Liver (tissue), 9 donors: ENCODE data around the gene TMEM200C. TPM values are rescaled to one million over a fixed set of nuclear protein-coding genes. Genes with fewer than 3 reads are reported as not detected.

Source experiments
- DNase-seq: peaks from one replicate; pipeline ENCODE4 v3.0.0-alpha.2; 2017; ENCODE audit warnings: low spot score
- H3K27ac ChIP-seq, 2 donors: one replicate each; pipeline ENCODE4 v1.7.0; 2013; ENCODE audit warnings: inconsistent platforms in 2 of 2, low read length in 2 of 2, control low read depth in 1 of 2, low read depth in 1 of 2, mild to moderate bottlenecking in 1 of 2
- H3K27me3 ChIP-seq, 4 donors: one replicate each; pipeline versions ENCODE4 v1.6.1 to v1.7.0; 2013; ENCODE audit warnings: low read length in 3 of 4, inconsistent platforms in 1 of 4, mild to moderate bottlenecking in 1 of 4, moderate library complexity in 1 of 4; ENCODE audit not compliant: control insufficient read depth in 4 of 4, insufficient read depth in 4 of 4
- H3K36me3 ChIP-seq, 4 donors: one replicate each; pipeline versions ENCODE4 v1.6.1 to v1.7.0; 2013; ENCODE audit warnings: low read length in 3 of 4, mild to moderate bottlenecking in 3 of 4, low read depth in 1 of 4, moderate library complexity in 1 of 4; ENCODE audit not compliant: control insufficient read depth in 4 of 4, insufficient read depth in 3 of 4
- H3K4me1 ChIP-seq, 4 donors: one replicate each; pipeline versions ENCODE4 v1.6.1 to v1.7.0; 2013; ENCODE audit warnings: low read length in 3 of 4, mild to moderate bottlenecking in 3 of 4, moderate library complexity in 1 of 4; ENCODE audit not compliant: control insufficient read depth in 4 of 4, insufficient read depth in 4 of 4
- H3K4me3 ChIP-seq, 3 donors: one replicate each; pipeline versions ENCODE4 v1.6.1 to v1.7.0; 2013; ENCODE audit warnings: low read length in 3 of 3, control low read depth in 1 of 3, low read depth in 1 of 3, mild to moderate bottlenecking in 1 of 3
- H3K9ac ChIP-seq, 2 donors: one replicate each; pipeline ENCODE4 v1.7.0; 2013; ENCODE audit warnings: low read length in 2 of 2, mild to moderate bottlenecking in 2 of 2, moderate library complexity in 2 of 2, control low read depth in 1 of 2, low read depth in 1 of 2
- H3K9me3 ChIP-seq, 4 donors: one replicate each; pipeline versions ENCODE4 v1.6.1 to v1.7.0; 2013; ENCODE audit warnings: low read length in 3 of 4; ENCODE audit not compliant: control insufficient read depth in 4 of 4
- EGR1 ChIP-seq, 2 donors: IDR thresholded peaks; 2 replicates each; pipeline ENCODE4 v1.6.1; 2016 to 2018; ENCODE audit warnings: antibody characterized with exemption in 2 of 2, low read depth in 2 of 2
- FOXA1 ChIP-seq: IDR thresholded peaks from 2 replicates; pipeline ENCODE4 v1.6.1; 2016; ENCODE audit warnings: antibody characterized with exemption
- FOXA2 ChIP-seq: IDR thresholded peaks from 2 replicates; pipeline ENCODE4 v1.6.1; 2016; ENCODE audit warnings: antibody characterized with exemption
- HNF4A ChIP-seq, 2 donors: conservative IDR thresholded peaks; 2 replicates each; pipeline ENCODE4 v1.6.1; 2016; ENCODE audit warnings: antibody characterized with exemption in 2 of 2, mild to moderate bottlenecking in 2 of 2
- HNF4G ChIP-seq: IDR thresholded peaks from 2 replicates; pipeline ENCODE4 v1.6.1; 2016; ENCODE audit warnings: antibody characterized with exemption
- JUND ChIP-seq, 2 donors: IDR thresholded peaks; 2 replicates each; pipeline ENCODE4 v1.6.1; 2016; ENCODE audit warnings: antibody characterized with exemption in 2 of 2
- NR2F2 ChIP-seq: IDR thresholded peaks from 2 replicates; pipeline ENCODE4 v1.6.1; 2016; ENCODE audit warnings: antibody characterized with exemption
- RXRA ChIP-seq, 2 donors: IDR thresholded peaks; 2 replicates each; pipeline ENCODE4 v1.6.1; 2017 to 2018; ENCODE audit warnings: antibody characterized with exemption in 2 of 2, mild to moderate bottlenecking in 1 of 2
- SP1 ChIP-seq: IDR thresholded peaks from 2 replicates; pipeline ENCODE4 v1.6.1; 2018; ENCODE audit warnings: antibody characterized with exemption, mild to moderate bottlenecking
- TAF1 ChIP-seq: conservative IDR thresholded peaks from 2 replicates; pipeline ENCODE4 v1.6.1; 2016; ENCODE audit warnings: antibody characterized with exemption, mild to moderate bottlenecking
- YY1 ChIP-seq: IDR thresholded peaks from 2 replicates; pipeline ENCODE4 v1.6.1; 2016; ENCODE audit warnings: antibody characterized with exemption, mild to moderate bottlenecking
- polyA plus RNA-seq, 2 donors: library from polyadenylated mRNA; stranded (reverse) in 1 of 2; unstranded in 1 of 2; fragments of 200-250 nt in 1 of 2; fragments of >200 nt in 1 of 2; fragmentation: Nextera tagmentation in 1 of 2; extraction: Ambion mirVana in 1 of 2; gene quantifications; one replicate each; pipeline versions ENCODE4 v1.2.1 to v1.2.3, GENCODE V29; 2013 to 2015
- total RNA-seq, 2 donors: library from RNA; depleted of rRNA; stranded (reverse); fragments of >200 nt; gene quantifications; one replicate each; pipeline ENCODE4 v1.2.3, GENCODE V29; 2014
- TF ChIP-seq, protein P1 (sequence below): fragments of 150-350 bp; IDR thresholded peaks from 2 replicates; pipeline ENCODE4 v1.5.1; 2017; ENCODE audit warnings: improper control_type of control experiment, low read depth, low read length; ENCODE audit not compliant: missing input control
- TF ChIP-seq, protein P2 (sequence below): IDR thresholded peaks from 2 replicates; pipeline ENCODE4 v1.6.1; 2016; ENCODE audit warnings: antibody characterized with exemption
- TF ChIP-seq, protein P3 (sequence below): IDR thresholded peaks from 2 replicates; pipeline ENCODE4 v1.6.1; 2016; ENCODE audit warnings: antibody characterized with exemption
- TF ChIP-seq, protein P4 (sequence below): IDR thresholded peaks from 2 replicates; pipeline ENCODE4 v1.6.1; 2016; ENCODE audit warnings: antibody characterized with exemption
- TF ChIP-seq, protein P5 (sequence below): IDR thresholded peaks from 2 replicates; pipeline ENCODE4 v1.6.1; 2016; ENCODE audit warnings: antibody characterized with exemption, mild to moderate bottlenecking
- donor health status: healthy.
- donor health status: healthy.
- donor health status: healthy.
- donor health status: healthy.
- donor health status: healthy.

The TMEM200C gene
- total and polyA plus RNA-seq, 4 donors, result 0.08 to 0.58 (median 0.24) TPM

DNA sequence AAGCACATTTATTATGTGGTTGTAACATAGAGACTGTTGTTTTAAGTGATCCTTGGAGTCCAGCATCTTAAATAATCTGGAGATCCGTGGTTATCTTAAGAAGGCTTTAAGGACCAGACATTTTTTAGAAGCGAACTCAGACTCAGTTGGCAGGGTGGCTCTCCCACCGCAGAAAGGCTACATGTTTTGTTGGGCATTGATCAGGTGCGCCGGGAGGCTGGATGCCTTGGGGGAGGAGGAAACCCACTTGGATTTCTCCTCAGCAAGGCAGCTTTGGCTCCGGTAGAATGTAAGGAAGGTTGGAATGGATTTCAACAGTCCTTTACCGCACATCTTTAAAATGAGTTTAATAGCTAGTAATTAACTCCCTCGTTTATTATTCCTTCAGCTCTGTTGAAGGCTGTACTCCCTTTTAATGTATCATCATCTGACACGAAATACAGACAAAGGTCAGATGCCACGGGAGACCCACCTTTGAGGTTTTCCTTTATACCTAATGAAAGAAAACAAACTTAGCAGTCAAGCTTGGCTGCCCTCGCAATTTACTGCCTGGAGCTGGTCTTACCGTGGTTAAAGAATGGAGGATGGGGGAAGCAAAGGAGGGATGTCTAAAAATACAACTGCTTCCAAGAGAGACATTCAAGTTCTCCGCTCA is 1.2 kb downstream of the TMEM200C start (continued):
- TF ChIP-seq, protein P1, sequence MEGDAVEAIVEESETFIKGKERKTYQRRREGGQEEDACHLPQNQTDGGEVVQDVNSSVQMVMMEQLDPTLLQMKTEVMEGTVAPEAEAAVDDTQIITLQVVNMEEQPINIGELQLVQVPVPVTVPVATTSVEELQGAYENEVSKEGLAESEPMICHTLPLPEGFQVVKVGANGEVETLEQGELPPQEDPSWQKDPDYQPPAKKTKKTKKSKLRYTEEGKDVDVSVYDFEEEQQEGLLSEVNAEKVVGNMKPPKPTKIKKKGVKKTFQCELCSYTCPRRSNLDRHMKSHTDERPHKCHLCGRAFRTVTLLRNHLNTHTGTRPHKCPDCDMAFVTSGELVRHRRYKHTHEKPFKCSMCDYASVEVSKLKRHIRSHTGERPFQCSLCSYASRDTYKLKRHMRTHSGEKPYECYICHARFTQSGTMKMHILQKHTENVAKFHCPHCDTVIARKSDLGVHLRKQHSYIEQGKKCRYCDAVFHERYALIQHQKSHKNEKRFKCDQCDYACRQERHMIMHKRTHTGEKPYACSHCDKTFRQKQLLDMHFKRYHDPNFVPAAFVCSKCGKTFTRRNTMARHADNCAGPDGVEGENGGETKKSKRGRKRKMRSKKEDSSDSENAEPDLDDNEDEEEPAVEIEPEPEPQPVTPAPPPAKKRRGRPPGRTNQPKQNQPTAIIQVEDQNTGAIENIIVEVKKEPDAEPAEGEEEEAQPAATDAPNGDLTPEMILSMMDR, result no peak
- no peak for TF ChIP-seq EGR1 (IDR thresholded peaks at IDR 0.05; ENCODE audit: low read depth in 2 of 2)
- TF ChIP-seq JUND (IDR thresholded peaks at IDR 0.05), result no peak
- TF ChIP-seq, protein P2, sequence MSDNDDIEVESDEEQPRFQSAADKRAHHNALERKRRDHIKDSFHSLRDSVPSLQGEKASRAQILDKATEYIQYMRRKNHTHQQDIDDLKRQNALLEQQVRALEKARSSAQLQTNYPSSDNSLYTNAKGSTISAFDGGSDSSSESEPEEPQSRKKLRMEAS, result no peak
- TF ChIP-seq HNF4G, result no peak
- TF ChIP-seq YY1, result no peak
- TF ChIP-seq, protein P3, sequence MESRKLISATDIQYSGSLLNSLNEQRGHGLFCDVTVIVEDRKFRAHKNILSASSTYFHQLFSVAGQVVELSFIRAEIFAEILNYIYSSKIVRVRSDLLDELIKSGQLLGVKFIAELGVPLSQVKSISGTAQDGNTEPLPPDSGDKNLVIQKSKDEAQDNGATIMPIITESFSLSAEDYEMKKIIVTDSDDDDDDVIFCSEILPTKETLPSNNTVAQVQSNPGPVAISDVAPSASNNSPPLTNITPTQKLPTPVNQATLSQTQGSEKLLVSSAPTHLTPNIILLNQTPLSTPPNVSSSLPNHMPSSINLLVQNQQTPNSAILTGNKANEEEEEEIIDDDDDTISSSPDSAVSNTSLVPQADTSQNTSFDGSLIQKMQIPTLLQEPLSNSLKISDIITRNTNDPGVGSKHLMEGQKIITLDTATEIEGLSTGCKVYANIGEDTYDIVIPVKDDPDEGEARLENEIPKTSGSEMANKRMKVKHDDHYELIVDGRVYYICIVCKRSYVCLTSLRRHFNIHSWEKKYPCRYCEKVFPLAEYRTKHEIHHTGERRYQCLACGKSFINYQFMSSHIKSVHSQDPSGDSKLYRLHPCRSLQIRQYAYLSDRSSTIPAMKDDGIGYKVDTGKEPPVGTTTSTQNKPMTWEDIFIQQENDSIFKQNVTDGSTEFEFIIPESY, result no peak

DNA sequence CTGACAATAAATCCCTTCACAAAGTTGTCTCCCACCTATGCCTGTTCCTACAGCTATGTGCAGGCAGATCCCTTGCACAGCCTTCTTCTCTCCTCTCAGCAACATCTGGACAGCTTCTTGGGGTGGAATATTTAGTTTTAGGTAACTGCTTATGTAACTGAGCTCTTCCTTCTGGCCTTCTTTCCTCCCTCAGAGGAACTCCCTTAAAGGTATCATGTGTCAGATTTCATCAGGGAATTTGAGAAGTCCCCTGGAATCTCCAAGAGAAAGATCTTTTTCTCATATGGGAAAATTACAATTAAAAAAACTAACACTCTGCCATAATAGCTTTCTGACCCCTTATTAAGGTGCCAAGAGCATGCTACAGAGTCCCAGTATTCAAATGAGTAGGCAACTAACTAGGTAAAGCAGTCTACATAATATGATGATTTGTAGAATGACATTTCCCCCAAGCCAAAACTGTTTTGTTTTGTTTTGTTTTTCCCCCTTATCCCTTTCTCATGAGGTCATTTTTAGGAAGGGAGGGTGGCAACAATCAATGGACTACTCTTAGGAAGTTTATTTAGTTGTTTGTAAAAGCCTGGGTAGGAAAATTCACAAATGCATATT is 2.4 kb downstream of the TMEM200C start:
- Histone ChIP-seq H3K36me3 (no peaks in the 10 kb centered on the region), H3K4me3 (no peak overlapping the region), H3K27me3 (peaks cover 0 to 20% (median 8%) of the 10 kb centered on the region in 4 donors), H3K4me1 (peaks cover 8 to 33% (median 20%) of the 10 kb centered on the region in 4 donors), H3K9me3 (no peaks in the 10 kb centered on the region), H3K9ac (no peak overlapping the region), H3K27ac (no peak overlapping the region)
- TF ChIP-seq YY1 (no peak), SP1 (no peak), HNF4A (conservative IDR thresholded peaks at IDR 0.05) (no peak), JUND (IDR thresholded peaks at IDR 0.05) (no peak), RXRA (IDR thresholded peaks at IDR 0.05) (no peak), FOXA1 (no peak), EGR1 (IDR thresholded peaks at IDR 0.05; ENCODE audit: low read depth in 2 of 2) (no peak), FOXA2 (no peak), NR2F2 (no peak), TAF1 (no peak), HNF4G (no peak)
- TF ChIP-seq, protein P3, result no peak
- TF ChIP-seq, protein P4, sequence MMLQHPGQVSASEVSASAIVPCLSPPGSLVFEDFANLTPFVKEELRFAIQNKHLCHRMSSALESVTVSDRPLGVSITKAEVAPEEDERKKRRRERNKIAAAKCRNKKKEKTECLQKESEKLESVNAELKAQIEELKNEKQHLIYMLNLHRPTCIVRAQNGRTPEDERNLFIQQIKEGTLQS, result no peak
- TF ChIP-seq, protein P1, result no peak
- TF ChIP-seq, protein P5, sequence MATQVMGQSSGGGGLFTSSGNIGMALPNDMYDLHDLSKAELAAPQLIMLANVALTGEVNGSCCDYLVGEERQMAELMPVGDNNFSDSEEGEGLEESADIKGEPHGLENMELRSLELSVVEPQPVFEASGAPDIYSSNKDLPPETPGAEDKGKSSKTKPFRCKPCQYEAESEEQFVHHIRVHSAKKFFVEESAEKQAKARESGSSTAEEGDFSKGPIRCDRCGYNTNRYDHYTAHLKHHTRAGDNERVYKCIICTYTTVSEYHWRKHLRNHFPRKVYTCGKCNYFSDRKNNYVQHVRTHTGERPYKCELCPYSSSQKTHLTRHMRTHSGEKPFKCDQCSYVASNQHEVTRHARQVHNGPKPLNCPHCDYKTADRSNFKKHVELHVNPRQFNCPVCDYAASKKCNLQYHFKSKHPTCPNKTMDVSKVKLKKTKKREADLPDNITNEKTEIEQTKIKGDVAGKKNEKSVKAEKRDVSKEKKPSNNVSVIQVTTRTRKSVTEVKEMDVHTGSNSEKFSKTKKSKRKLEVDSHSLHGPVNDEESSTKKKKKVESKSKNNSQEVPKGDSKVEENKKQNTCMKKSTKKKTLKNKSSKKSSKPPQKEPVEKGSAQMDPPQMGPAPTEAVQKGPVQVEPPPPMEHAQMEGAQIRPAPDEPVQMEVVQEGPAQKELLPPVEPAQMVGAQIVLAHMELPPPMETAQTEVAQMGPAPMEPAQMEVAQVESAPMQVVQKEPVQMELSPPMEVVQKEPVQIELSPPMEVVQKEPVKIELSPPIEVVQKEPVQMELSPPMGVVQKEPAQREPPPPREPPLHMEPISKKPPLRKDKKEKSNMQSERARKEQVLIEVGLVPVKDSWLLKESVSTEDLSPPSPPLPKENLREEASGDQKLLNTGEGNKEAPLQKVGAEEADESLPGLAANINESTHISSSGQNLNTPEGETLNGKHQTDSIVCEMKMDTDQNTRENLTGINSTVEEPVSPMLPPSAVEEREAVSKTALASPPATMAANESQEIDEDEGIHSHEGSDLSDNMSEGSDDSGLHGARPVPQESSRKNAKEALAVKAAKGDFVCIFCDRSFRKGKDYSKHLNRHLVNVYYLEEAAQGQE, result no peak
- TF ChIP-seq, protein P2, result no peak
- DNase-seq, result no peak
